ENCODE measurements around the gene ACTN1.

- TF ChIP-seq CTCF (IDR thresholded peaks at IDR 0.05) (no peak), POLR2A (IDR thresholded peaks at IDR 0.05) (no peak)
These were observed 56.9 kb downstream of the ACTN1 start for GRCh38 chr14:68922201-68922621.
